MM.1S (cell line): ENCODE data around the gene CCDC134.

Experiments used
- DNase-seq: peaks from one replicate; pipeline ENCODE4 v3.0.0-alpha.2; 2015
- H2AFZ ChIP-seq: fragments of 300-600 bp; sonication (generic); 2 replicates; pipeline ENCODE4 v1.6.0; 2016; ENCODE audit warnings: antibody characterized with exemption, low read length
- H3F3A ChIP-seq: fragments of 300-600 bp; sonication (generic); 2 replicates; pipeline ENCODE4 v1.6.1; 2016; ENCODE audit warnings: mild to moderate bottlenecking, antibody characterized with exemption, low read length, moderate library complexity, mixed read lengths; ENCODE audit not compliant: insufficient read depth
- H3K27ac ChIP-seq: fragments of 300-600 bp; sonication (generic); 2 replicates; pipeline ENCODE4 v1.5.1; 2016; ENCODE audit warnings: mild to moderate bottlenecking, low read length
- H3K27me3 ChIP-seq: fragments of 300-600 bp; sonication (generic); replicated peaks from 2 replicates; pipeline ENCODE4 v1.6.0; 2016; ENCODE audit warnings: low read length; ENCODE audit not compliant: insufficient read depth
- H3K36me3 ChIP-seq: fragments of 300-600 bp; sonication (generic); replicated peaks from 2 replicates; pipeline ENCODE4 v1.6.1; 2016; ENCODE audit warnings: mild to moderate bottlenecking, low read length, mixed read lengths; ENCODE audit not compliant: insufficient read depth
- H3K4me1 ChIP-seq: fragments of 300-600 bp; sonication (generic); 2 replicates; pipeline ENCODE4 v1.6.1; 2016; ENCODE audit warnings: low read length, mixed read lengths
- H3K4me2 ChIP-seq: fragments of 300-600 bp; sonication (generic); 2 replicates; pipeline ENCODE4 v1.6.0; 2016; ENCODE audit warnings: low read depth, low read length
- H3K4me3 ChIP-seq: fragments of 300-600 bp; sonication (generic); 2 replicates; pipeline ENCODE4 v1.5.1; 2016; ENCODE audit warnings: low read length, mixed read lengths
- H3K79me2 ChIP-seq: fragments of 300-600 bp; sonication (generic); 2 replicates; pipeline ENCODE4 v1.6.1; 2016; ENCODE audit warnings: mixed run types, low read length, mixed read lengths
- H3K9ac ChIP-seq: fragments of 300-600 bp; sonication (generic); 2 replicates; pipeline ENCODE4 v1.6.1; 2016; ENCODE audit warnings: low read length, mixed read lengths
- H3K9me2 ChIP-seq: fragments of 300-600 bp; sonication (generic); replicated peaks from 2 replicates; pipeline ENCODE4 v1.6.1; 2016; ENCODE audit warnings: mild to moderate bottlenecking, low read length, mixed read lengths; ENCODE audit not compliant: insufficient read depth
- H3K9me3 ChIP-seq: fragments of 300-600 bp; sonication (generic); replicated peaks from 2 replicates; pipeline ENCODE4 v1.6.1; 2016; ENCODE audit warnings: mild to moderate bottlenecking, low read length, mixed read lengths; ENCODE audit not compliant: insufficient read depth
- H4K20me1 ChIP-seq: fragments of 300-600 bp; sonication (generic); 2 replicates; pipeline ENCODE4 v1.6.1; 2016; ENCODE audit warnings: mild to moderate bottlenecking, low read length, moderate library complexity, mixed read lengths; ENCODE audit not compliant: insufficient read depth
- EZH2 ChIP-seq: fragments of 300-600 bp; sonication (generic); optimal IDR thresholded peaks from 2 replicates; pipeline ENCODE3; 2017; ENCODE audit warnings: low read depth, mild to moderate bottlenecking, antibody characterized with exemption, low read length, mixed read lengths
- EZH2phosphoT487 ChIP-seq: fragments of 300-600 bp; sonication (generic); IDR thresholded peaks from 2 replicates; pipeline ENCODE4 v1.6.1; 2018; ENCODE audit warnings: antibody characterized with exemption, low read length
- TF ChIP-seq, protein P1 (sequence below): fragments of 300-600 bp; sonication (generic); IDR thresholded peaks from 2 replicates; pipeline ENCODE4 v1.5.1; 2016; ENCODE audit warnings: antibody characterized with exemption, low read length, mixed read lengths

The CCDC134 gene

DNA sequence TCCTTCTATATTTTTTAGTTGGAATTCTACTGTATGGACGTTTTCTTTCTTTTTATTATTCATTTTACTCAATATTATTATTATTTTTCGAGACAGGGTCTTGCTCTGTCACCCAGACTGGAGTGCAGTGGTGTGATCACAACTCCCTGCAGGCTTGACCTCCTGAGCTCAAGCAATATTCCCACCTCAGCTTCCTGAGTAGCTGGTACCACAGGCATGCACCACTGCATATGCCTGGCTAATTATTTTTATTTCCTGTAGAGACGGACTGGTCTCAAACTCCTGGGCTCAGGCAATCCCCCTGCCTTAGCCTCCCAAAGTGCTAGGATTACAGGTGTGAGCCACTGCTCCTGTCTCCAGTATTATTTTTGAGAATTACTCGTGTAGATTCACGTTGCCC lies 34.0 kb upstream of the CCDC134 start:
- no peaks in the 10 kb centered on the region for H4K20me1 ChIP-seq
- H3K27me3 ChIP-seq: no peaks in the 10 kb centered on the region
- H3K79me2 ChIP-seq: no peaks in the 10 kb centered on the region

GRCh38 chr22:41768430-41768829 lies 32.0 kb upstream of the CCDC134 start:
- TF ChIP-seq, protein P1, sequence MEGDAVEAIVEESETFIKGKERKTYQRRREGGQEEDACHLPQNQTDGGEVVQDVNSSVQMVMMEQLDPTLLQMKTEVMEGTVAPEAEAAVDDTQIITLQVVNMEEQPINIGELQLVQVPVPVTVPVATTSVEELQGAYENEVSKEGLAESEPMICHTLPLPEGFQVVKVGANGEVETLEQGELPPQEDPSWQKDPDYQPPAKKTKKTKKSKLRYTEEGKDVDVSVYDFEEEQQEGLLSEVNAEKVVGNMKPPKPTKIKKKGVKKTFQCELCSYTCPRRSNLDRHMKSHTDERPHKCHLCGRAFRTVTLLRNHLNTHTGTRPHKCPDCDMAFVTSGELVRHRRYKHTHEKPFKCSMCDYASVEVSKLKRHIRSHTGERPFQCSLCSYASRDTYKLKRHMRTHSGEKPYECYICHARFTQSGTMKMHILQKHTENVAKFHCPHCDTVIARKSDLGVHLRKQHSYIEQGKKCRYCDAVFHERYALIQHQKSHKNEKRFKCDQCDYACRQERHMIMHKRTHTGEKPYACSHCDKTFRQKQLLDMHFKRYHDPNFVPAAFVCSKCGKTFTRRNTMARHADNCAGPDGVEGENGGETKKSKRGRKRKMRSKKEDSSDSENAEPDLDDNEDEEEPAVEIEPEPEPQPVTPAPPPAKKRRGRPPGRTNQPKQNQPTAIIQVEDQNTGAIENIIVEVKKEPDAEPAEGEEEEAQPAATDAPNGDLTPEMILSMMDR: no peak
- TF ChIP-seq EZH2 (no peak), EZH2phosphoT487 (no peak)
- no peaks in the 10 kb centered on the region for H3K79me2 ChIP-seq
- H3K9me2 ChIP-seq: no peaks in the 10 kb centered on the region
- H4K20me1 ChIP-seq: no peaks in the 10 kb centered on the region
- H3K27me3 ChIP-seq: no peaks in the 10 kb centered on the region
- no peaks in the 10 kb centered on the region for H3K9me3 ChIP-seq
- no peak overlapping the region for H2AFZ ChIP-seq
- H3K4me1 ChIP-seq: no peaks in the 10 kb centered on the region
- no peak overlapping the region for H3K27ac ChIP-seq
- no peak overlapping the region for H3K4me2 ChIP-seq
- H3K36me3 ChIP-seq: no peaks in the 10 kb centered on the region
- no peak overlapping the region for H3K9ac ChIP-seq
- no peak overlapping the region for H3K4me3 ChIP-seq
- no peak for DNase-seq
- H3F3A ChIP-seq: no peaks in the 10 kb centered on the region

More for the DNA sequence above, 34.0 kb upstream of the CCDC134 start:
- peaks cover 4% of the 10 kb centered on the region; the same call in 1 of the 2 replicates for H3K4me1 ChIP-seq
- no peak for DNase-seq
- H3K4me2 ChIP-seq: no peak overlapping the region
- no peak for TF ChIP-seq EZH2
- TF ChIP-seq, protein P1: no peak
- no peak for TF ChIP-seq EZH2phosphoT487
- no peak overlapping the region for H2AFZ ChIP-seq
- H3K36me3 ChIP-seq: no peaks in the 10 kb centered on the region
- H3F3A ChIP-seq: 0 out of 2 replicates have a peak, but pooled peaks cover 5% of the 10 kb centered on the region
- no peak overlapping the region for H3K4me3 ChIP-seq
- H3K9me3 ChIP-seq: no peaks in the 10 kb centered on the region
- no peaks in the 10 kb centered on the region for H3K9me2 ChIP-seq
- no peak overlapping the region for H3K27ac ChIP-seq
- no peak overlapping the region for H3K9ac ChIP-seq

GRCh38 chr22:41770715-41771468 lies 29.6 kb upstream of the CCDC134 start:
- Histone ChIP-seq H3K36me3 (no peaks in the 10 kb centered on the region), H3K4me2 (no peak overlapping the region), H3K9me3 (no peaks in the 10 kb centered on the region), H3K9me2 (no peaks in the 10 kb centered on the region), H3K9ac (no peak overlapping the region), H3K4me1 (no peaks in the 10 kb centered on the region), H3K27ac (no peak overlapping the region), H3K4me3 (no peak overlapping the region), H4K20me1 (no peaks in the 10 kb centered on the region), H3F3A (no peaks in the 10 kb centered on the region), H2AFZ (no peak overlapping the region), H3K79me2 (no peaks in the 10 kb centered on the region), H3K27me3 (no peaks in the 10 kb centered on the region)
- TF ChIP-seq, protein P1: no peak
- no peak for TF ChIP-seq EZH2phosphoT487
- no peak for TF ChIP-seq EZH2
- no peak for DNase-seq
